PC-3 (cell line): ENCODE measurements around the gene PRKAR1B. TPM values are rescaled to one million over a fixed set of nuclear protein-coding genes. Genes with fewer than 3 reads are reported as not detected.

Experiments
- ATAC-seq: fragments of 200-7000 bp; cut with Tn5 transposase; 2 replicates; pipeline ENCODE4 v1.9.1; 2020; ENCODE audit warnings: mild to moderate bottlenecking, moderate library complexity
- BruUV-seq: library from RNA; stranded (reverse); fragments of 400-500 nt; replicated peaks from 2 replicates; lab custom pipeline; 2021; lab: Mats Ljungman, UMichigan
- CTCF ChIA-PET: fragments of 300-600 bp; sonication (Branson Sonifier 250); formaldehyde crosslinking; loops from one replicate; lab custom pipeline; 2022; ENCODE audit warnings: antibody characterized with exemption; lab: Charles Lee
- POLR2A ChIA-PET: fragments of 300-600 bp; sonication (Branson Sonifier 250); formaldehyde crosslinking; loops from one replicate; lab custom pipeline; 2022; ENCODE audit warnings: antibody characterized with exemption; ENCODE audit not compliant: unreplicated experiment; lab: Charles Lee
- DNase-seq: peaks from one replicate; pipeline ENCODE4 v3.0.0-alpha.2; 2015
- H2AFZ ChIP-seq: fragments of 300-600 bp; sonication (generic); 2 replicates; pipeline ENCODE4 v1.6.0; 2016; ENCODE audit warnings: antibody characterized with exemption, low read length
- H3F3A ChIP-seq: fragments of 300-600 bp; sonication (generic); one replicate; pipeline ENCODE4 v1.6.0; 2017; ENCODE audit warnings: antibody characterized with exemption, low read length, control low read depth, mild to moderate bottlenecking; ENCODE audit not compliant: unreplicated experiment
- H3K27ac ChIP-seq: fragments of 300-600 bp; sonication (generic); 2 replicates; pipeline ENCODE4 v1.5.1; 2016; ENCODE audit warnings: mild to moderate bottlenecking, low read length
- H3K27me3 ChIP-seq: fragments of 300-600 bp; sonication (generic); 2 replicates; pipeline ENCODE4 v1.6.1; 2016; ENCODE audit warnings: low read length, mixed read lengths
- H3K36me3 ChIP-seq: fragments of 300-600 bp; sonication (generic); 2 replicates; pipeline ENCODE4 v1.6.1; 2016; ENCODE audit warnings: low read depth, mixed run types, low read length, mixed read lengths
- H3K4me1 ChIP-seq: fragments of 300-600 bp; sonication (generic); 2 replicates; pipeline ENCODE4 v1.5.1; 2016; ENCODE audit warnings: low read length; ENCODE audit not compliant: insufficient read depth
- H3K4me2 ChIP-seq: fragments of 300-600 bp; sonication (generic); 2 replicates; pipeline ENCODE4 v1.6.0; 2016; ENCODE audit warnings: low read length
- H3K4me3 ChIP-seq: fragments of 300-600 bp; sonication (generic); 2 replicates; pipeline ENCODE4 v1.5.1; 2016; ENCODE audit warnings: mild to moderate bottlenecking, low read length, mixed read lengths
- H3K79me2 ChIP-seq: fragments of 300-600 bp; sonication (generic); 2 replicates; pipeline ENCODE4 v1.6.1; 2017; ENCODE audit warnings: low read length, mixed read lengths
- H3K9ac ChIP-seq: fragments of 300-600 bp; sonication (generic); 2 replicates; pipeline ENCODE4 v1.6.0; 2016; ENCODE audit warnings: mild to moderate bottlenecking, low read length
- H3K9me2 ChIP-seq: fragments of 300-600 bp; sonication (generic); replicated peaks from 2 replicates; pipeline ENCODE4 v1.6.1; 2016; ENCODE audit warnings: mixed run types, low read length, mixed read lengths
- H3K9me3 ChIP-seq: fragments of 300-600 bp; sonication (generic); 2 replicates; pipeline ENCODE4 v1.6.1; 2016; ENCODE audit warnings: low read length, mixed read lengths
- H4K20me1 ChIP-seq: fragments of 300-600 bp; sonication (generic); 2 replicates; pipeline ENCODE4 v1.6.1; 2016; ENCODE audit warnings: low read length, mixed read lengths
- EZH2 ChIP-seq: fragments of 300-600 bp; sonication (generic); IDR thresholded peaks from one replicate; pipeline ENCODE4 v1.6.1; 2017; ENCODE audit warnings: antibody characterized with exemption, mild to moderate bottlenecking, low read length; ENCODE audit not compliant: unreplicated experiment
- EZH2phosphoT487 ChIP-seq: fragments of 300-600 bp; sonication (generic); IDR thresholded peaks from 2 replicates; pipeline ENCODE4 v1.6.1; 2018; ENCODE audit warnings: mild to moderate bottlenecking, antibody characterized with exemption, low read length, borderline replicate concordance
- intact Hi-C: fragments of 100-400 bp; cut with micrococcal nuclease; formaldehyde crosslinking; loops from 2 replicates; pipeline ENCODE4 v1.9.0; 2023
- total RNA-seq: library from RNA; depleted of rRNA; stranded (reverse); fragments of >200 nt; gene quantifications from 2 replicates; pipeline ENCODE4 v1.2.3, GENCODE V29; 2014
- TF ChIP-seq, protein P1 (sequence below): fragments of 300-600 bp; sonication (generic); conservative IDR thresholded peaks from 2 replicates; pipeline ENCODE4 v1.5.1; 2017; ENCODE audit warnings: antibody characterized with exemption, low read depth, mild to moderate bottlenecking, low read length

Gene PRKAR1B
- total RNA-seq, 1 experiment from 2014 or later = 15.6 TPM

DNA sequence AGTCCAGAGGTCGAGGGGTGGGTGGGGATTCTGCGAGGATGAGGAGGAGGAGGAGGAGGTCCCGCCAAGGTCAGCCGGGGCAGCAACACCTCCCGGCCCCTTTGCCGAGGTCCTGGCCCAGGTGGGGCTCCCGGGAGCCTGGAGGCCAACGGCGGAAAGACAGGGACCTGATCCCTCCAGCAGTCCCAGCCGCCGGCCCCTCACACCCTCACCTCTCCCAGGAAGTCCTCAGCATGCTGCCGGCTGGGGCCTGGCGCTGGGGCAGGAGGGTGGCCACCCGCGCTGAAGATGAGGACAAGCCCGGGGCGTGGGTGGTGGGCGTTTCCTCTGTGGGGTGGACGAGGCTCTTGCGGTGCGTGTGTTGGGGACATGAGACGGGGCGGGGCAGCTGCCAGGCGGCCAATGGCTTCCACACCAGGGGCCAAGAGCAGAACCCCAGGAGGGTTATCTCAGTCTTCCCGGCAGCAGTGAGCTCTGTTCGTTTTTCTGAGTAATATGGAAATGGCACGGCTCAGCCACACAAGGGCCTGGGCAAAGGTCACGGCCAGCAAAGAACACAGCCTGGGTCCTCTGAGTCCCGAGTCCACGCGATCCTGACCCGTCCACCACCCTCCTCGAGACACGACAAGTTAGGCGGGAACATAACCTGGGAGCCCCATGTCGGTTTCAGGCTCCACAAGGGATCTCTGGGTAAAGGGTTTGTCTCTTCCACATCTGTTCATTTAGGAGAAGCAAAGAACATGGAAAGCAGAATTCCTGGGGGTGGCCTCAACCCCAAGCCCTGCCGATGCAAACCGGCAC, 124.5 kb downstream of the PRKAR1B start:
- no peaks in the 10 kb centered on the region for H3K36me3 ChIP-seq
- H3K4me3 ChIP-seq = no peak overlapping the region
- no peaks in the 10 kb centered on the region for H3K79me2 ChIP-seq
- ChIA-PET POLR2A (no interaction called here), CTCF (no interaction called here)
- no peak overlapping the region for H2AFZ ChIP-seq
- TF ChIP-seq EZH2 (no peak), EZH2phosphoT487 (no peak)
- TF ChIP-seq, protein P1, sequence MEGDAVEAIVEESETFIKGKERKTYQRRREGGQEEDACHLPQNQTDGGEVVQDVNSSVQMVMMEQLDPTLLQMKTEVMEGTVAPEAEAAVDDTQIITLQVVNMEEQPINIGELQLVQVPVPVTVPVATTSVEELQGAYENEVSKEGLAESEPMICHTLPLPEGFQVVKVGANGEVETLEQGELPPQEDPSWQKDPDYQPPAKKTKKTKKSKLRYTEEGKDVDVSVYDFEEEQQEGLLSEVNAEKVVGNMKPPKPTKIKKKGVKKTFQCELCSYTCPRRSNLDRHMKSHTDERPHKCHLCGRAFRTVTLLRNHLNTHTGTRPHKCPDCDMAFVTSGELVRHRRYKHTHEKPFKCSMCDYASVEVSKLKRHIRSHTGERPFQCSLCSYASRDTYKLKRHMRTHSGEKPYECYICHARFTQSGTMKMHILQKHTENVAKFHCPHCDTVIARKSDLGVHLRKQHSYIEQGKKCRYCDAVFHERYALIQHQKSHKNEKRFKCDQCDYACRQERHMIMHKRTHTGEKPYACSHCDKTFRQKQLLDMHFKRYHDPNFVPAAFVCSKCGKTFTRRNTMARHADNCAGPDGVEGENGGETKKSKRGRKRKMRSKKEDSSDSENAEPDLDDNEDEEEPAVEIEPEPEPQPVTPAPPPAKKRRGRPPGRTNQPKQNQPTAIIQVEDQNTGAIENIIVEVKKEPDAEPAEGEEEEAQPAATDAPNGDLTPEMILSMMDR = no peak
- no peaks in the 10 kb centered on the region for H3K9me2 ChIP-seq
- intact Hi-C loops = loop anchor here (2.0 kb wide), 1 partner anchor 22 kb away; no protein-coding TSS in a partner anchor
- H3K27me3 ChIP-seq = no peaks in the 10 kb centered on the region
- no TSS peak for BruUV-seq
- H3F3A ChIP-seq = no peaks in the 10 kb centered on the region
- ATAC-seq = no peak
- H3K9ac ChIP-seq = no peak overlapping the region
- no peaks in the 10 kb centered on the region for H4K20me1 ChIP-seq
- no peak for DNase-seq
- H3K4me1 ChIP-seq = no peaks in the 10 kb centered on the region
- no peak overlapping the region for H3K27ac ChIP-seq
- no peak overlapping the region for H3K4me2 ChIP-seq
- no peaks in the 10 kb centered on the region for H3K9me3 ChIP-seq

DNA sequence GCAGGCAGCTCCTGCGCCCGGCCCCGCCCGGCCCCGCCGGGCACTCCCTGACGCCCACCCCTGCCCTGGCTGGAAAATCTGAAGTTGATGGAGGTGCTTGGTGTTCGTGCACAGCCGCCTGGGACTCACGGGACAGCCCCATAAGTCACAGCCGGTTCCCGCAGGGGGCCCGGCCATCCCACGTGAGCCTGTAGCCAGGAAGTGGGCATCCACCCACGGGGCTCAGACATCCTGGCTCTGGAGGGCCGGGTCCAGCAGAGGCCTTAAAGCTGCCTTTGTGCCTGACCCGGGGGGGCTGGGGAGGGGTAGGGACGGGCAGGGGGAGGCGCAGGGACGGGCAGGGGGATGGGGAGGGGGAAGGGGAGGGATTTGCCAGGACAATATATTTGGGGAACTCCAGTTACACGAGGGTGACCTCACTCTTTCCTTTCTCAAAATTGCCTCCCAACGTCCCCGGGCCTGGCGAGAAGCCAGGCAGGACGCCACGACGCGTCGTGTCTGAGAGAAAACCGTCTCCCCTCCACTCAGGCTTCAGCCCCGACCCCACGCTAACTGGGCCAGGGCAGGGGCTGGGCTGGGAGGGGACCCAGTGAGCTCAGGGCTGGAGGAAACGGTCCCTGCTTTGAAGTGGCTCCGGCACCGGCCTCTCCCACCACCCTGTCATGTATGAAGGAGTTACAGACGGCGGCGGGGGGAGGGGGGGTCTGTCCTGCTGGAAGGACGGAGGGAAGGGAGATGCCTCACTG, 125.3 kb downstream of the PRKAR1B start:
- Histone ChIP-seq H2AFZ (no peak overlapping the region), H3K36me3 (no peaks in the 10 kb centered on the region), H3K4me1 (no peaks in the 10 kb centered on the region), H3K9ac (no peak overlapping the region), H3K4me2 (no peak overlapping the region), H3K9me3 (no peaks in the 10 kb centered on the region), H3K9me2 (no peaks in the 10 kb centered on the region), H3K79me2 (no peaks in the 10 kb centered on the region), H3K27ac (no peak overlapping the region), H4K20me1 (no peaks in the 10 kb centered on the region), H3K4me3 (no peak overlapping the region), H3F3A (no peaks in the 10 kb centered on the region), H3K27me3 (no peaks in the 10 kb centered on the region)
- BruUV-seq = no TSS peak
- ATAC-seq (no peak), DNase-seq (no peak)
- CTCF ChIA-PET = no interaction called here
- TF ChIP-seq EZH2 (no peak), EZH2phosphoT487 (no peak)
- TF ChIP-seq, protein P1 = no peak
- intact Hi-C loops = loop anchor here (2.0 kb wide), 1 partner anchor 21 kb away; no protein-coding TSS in a partner anchor
- POLR2A ChIA-PET = no interaction called here
